Erythroblast (primary cell): ENCODE measurements around the gene AHCYL2.

ENCODE experiments used
- GATA1 ChIP-seq: IDR thresholded peaks from 2 replicates; pipeline ENCODE4 v1.6.1; 2011; ENCODE audit warnings: low read depth, mild to moderate bottlenecking, control low read depth, low read length, moderate library complexity
- POLR2A ChIP-seq: IDR thresholded peaks from 2 replicates; pipeline ENCODE4 v1.6.1; 2011; ENCODE audit warnings: mild to moderate bottlenecking, low read length

DNA sequence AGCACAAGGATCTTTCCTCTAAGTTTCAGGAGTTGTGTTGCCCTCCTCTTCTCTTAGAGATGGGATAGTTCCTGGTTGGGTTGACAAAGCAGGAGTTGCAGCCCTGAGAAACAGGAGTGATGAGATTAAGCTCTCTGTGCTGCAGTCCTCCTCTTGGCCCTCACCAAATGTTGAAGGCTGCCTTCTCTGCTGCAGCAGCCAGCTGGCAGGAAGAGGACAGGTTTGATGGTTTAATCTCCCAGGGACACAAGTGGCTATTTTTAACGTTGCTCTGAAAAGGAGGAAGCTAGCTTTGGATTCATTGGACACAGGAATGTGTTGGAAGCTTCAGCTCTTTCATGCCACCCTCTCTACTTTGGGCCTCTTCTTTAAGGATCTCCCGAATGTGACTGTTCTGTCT is 218.8 kb downstream of the AHCYL2 start:
- TF ChIP-seq POLR2A (no peak), GATA1 (no peak)
